Mesodermal cell (in vitro differentiated cells): ENCODE results near the gene TLX2. TPM values are rescaled to one million over a fixed set of nuclear protein-coding genes. Genes with fewer than 3 reads are reported as not detected.
A peak's percentile ranks its signal among the peaks of the same experiment; 100 is the strongest.
"Not testable (repeated sequence)": the region's sequence is repeated elsewhere in the genome, so short reads cannot be mapped to it uniquely, and the experiment has no call there.

Source experiments
- H3K27ac ChIP-seq: 2 replicates; pipeline ENCODE4 v1.7.0; 2013; ENCODE audit warnings: mild to moderate bottlenecking, low read depth, low read length, moderate library complexity; ENCODE audit not compliant: severe bottlenecking
- H3K36me3 ChIP-seq: 2 replicates; pipeline ENCODE4 v1.7.1; 2013; ENCODE audit warnings: mild to moderate bottlenecking, low read length, moderate library complexity; ENCODE audit not compliant: control insufficient read depth, insufficient read depth
- H3K4me1 ChIP-seq: one replicate; pipeline ENCODE4 v1.7.1; 2013; ENCODE audit warnings: mild to moderate bottlenecking, low read length; ENCODE audit not compliant: insufficient read depth, control insufficient read depth, poor library complexity, severe bottlenecking
- H3K4me3 ChIP-seq: 2 replicates; pipeline ENCODE4 v1.7.0; 2013; ENCODE audit warnings: low read length, control low read depth, mild to moderate bottlenecking; ENCODE audit not compliant: insufficient read depth, poor library complexity, severe bottlenecking; ENCODE audit errors: extremely low read depth
- H3K9me3 ChIP-seq: 2 replicates; pipeline ENCODE4 v1.7.1; 2013; ENCODE audit warnings: mild to moderate bottlenecking, low read length, moderate library complexity; ENCODE audit not compliant: control insufficient read depth
- WGBS, 2 experiments: methylation state at CpG; one replicate each; pipeline ENCODE4 v1.1.5; 2013; ENCODE audit warnings: missing lambda C conversion rate in 2 of 2; ENCODE audit not compliant: insufficient coverage in 2 of 2; 5-methylcytosine and 5-hydroxymethylcytosine counted together
- polyA plus RNA-seq, 2 experiments: library from polyadenylated mRNA; stranded (reverse); fragments of 50-300 nt; gene quantifications; one replicate each; pipeline ENCODE4 v1.2.3, GENCODE V29; 2013

TLX2 gene
- 0.77 TPM for polyA plus RNA-seq (2013, experiment 1 of 2)
- not detected for polyA plus RNA-seq (2013, experiment 2 of 2)

DNA sequence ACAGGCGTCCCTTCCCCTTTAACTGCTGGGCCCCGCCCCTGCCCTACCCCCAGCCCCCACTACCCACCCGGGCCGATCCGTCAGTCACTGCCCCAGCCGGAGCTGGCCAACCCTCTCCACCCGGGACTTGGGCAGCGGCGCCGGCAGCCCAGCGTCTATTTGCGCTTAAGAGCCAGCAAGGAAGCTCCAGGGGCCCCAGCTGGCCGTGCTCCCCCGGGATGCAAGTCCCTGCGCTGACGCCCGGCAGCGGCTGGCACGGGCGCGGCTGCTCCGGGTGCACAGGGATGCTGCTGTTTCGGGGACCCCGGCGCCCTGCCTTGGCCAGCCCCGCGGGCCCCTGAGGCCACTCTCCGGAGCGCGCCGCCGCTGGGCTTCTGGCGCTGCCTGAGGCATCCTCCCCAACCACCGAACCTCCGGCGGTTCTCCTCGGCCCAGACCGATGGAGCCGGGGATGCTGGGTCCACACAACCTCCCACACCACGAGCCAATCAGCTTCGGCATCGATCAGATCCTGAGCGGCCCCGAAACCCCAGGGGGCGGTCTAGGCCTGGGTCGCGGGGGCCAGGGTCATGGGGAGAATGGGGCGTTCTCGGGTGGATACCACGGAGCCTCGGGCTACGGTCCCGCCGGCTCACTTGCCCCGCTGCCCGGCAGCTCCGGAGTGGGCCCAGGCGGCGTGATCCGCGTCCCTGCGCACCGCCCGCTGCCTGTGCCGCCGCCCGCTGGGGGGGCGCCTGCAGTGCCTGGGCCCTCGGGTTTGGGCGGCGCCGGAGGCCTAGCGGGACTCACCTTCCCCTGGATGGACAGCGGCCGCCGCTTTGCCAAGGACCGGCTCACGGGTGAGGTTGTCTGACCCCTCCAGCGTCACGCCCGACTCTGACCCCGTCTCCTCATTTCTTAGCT is at the start of gene TLX2:
TSS of gene TLX2 (plus strand) at position 83 of the 903 bp plus-strand sequence. CDS start at position 440, 357 bp downstream.
- H3K4me1 ChIP-seq: peaks cover 10% of the 10 kb centered on the region
- WGBS, 2 experiments: 2 to 3% methylated on average over 50 to 53 of the region's 82 CpGs
- no peaks in the 10 kb centered on the region for H3K36me3 ChIP-seq
- peak within 1 kb of the TSS; percentile 22 for H3K4me3 ChIP-seq
- H3K27ac ChIP-seq: no peak within 1 kb of the TSS
- no peaks in the 10 kb centered on the region for H3K9me3 ChIP-seq

DNA sequence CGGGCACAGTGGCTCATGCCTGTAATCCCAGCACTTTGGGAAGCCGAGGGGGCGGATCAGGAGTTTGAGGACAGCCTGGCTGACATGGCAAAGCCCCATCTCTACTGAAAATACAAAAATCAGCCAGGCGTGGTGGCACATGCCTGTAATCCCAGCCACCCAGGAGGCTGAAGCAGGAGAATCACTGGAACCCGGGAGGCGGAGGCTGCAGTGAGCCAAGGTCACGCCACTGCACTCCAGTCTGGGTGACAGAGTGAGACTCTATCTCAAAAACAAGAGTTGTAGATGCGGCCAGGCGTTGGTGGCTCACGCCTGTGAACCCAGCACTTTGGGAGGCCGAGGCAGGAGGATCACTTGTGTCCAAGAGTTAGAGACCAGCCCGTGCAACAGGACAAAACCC is 43.5 kb upstream of the TLX2 start:
- not testable (repeated sequence) for H3K27ac ChIP-seq, H3K4me1 ChIP-seq, H3K9me3 ChIP-seq, H3K4me3 ChIP-seq
- peaks cover 17% of the 10 kb centered on the region for H3K36me3 ChIP-seq
- 89 to 96% methylated on average over 8 to 11 of the region's 12 CpGs for WGBS, 2 experiments

DNA sequence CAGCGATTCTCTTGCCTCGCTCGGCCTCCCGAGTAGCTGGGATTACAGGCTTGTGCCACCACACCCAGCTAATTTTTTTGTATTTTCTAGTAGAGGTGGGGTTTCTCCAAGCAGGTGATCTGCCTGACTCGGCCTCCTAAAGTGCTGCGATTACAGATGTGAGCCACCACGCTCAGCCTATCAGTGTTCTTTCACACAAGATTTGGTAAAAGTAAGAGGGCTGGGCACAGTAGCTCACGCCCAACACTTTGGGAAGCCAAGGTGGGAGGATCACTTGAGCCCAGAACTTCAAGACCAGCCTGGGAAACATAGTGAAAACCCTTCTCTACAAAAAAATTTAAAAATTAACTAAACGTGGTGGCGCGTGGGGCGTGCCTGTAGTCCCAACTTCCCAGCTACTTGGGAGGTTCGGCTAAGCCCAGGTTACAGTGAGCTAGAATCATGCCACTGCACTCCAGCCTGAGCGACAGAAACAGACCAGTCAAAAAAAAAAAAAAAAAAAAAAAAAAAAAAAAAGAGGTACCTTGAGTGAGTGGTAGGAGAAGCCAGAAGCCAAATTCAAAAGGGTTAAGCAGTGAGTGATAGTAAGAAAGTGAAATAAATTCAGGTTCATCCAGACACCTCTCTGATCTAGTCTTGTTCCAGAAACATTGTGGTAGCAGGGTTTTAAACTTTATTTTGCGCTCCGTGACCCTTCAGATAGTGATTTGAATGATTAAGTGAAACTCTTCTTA is 42.8 kb upstream of the TLX2 start:
- H3K36me3 ChIP-seq: peaks cover 25% of the 10 kb centered on the region
- peaks cover 7% of the 10 kb centered on the region for H3K4me1 ChIP-seq
- peak overlapping the region; percentile 79 for H3K4me3 ChIP-seq
- 82 to 93% methylated on average over 8 to 9 of the region's 16 CpGs for WGBS, 2 experiments
- no peaks in the 10 kb centered on the region for H3K9me3 ChIP-seq
- peak overlapping the region; percentile 66 for H3K27ac ChIP-seq

DNA sequence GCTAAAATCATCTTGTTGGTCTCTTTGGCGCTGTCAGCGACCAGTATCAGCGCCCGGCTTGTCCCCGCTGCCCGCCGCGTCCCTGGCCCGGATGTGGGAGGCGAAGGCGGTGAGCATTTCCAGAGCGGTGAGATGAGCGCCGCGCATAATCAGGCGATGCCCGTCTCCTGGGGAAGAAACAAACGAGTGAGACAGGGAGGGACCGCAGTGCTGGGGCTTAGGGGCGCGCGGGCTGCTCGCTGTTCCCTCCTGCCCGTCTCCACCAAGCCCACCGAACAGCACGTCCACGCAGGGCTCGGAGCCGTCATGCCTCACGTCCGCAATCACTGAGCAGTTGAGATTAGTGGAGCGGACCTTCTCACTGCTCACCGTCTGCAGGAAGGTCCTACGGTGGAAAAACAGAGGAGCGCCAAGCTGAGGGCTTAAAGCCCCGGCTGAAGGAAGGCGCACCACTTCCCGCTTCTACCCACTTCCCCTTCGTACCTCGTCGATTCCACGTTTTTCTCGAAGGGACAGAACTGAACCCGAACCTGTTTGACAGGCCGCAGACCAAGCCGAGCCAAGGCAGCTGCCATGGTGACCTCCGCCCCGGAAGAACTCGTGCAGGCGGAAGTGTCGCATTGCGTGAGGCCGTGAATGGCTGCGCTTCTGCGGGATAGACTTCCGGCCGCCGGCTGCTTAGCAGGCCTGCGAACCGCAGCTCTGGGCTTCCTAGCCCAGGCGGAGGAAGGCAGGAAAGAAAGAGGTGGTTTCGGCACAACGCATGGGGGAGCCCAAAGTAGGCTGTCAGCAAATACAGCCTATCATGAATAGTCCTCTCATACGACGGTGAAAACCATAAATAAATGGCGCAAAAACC is 41.9 kb upstream of the TLX2 start, which contains the start of gene MRPL53:
TSS of gene MRPL53 (minus strand) at position 595 of the 859 bp plus-strand sequence. CDS start at position 575, 20 bp downstream.
- Histone ChIP-seq H3K4me1 (peaks cover 7% of the 10 kb centered on the region), H3K27ac (peak within 1 kb of the TSS; percentile 66), H3K4me3 (peak within 1 kb of the TSS; percentile 79), H3K9me3 (no peaks in the 10 kb centered on the region), H3K36me3 (peaks cover 31% of the 10 kb centered on the region)
- 1 to 2% methylated on average over 36 to 64 of the region's 66 CpGs for WGBS, 2 experiments

DNA sequence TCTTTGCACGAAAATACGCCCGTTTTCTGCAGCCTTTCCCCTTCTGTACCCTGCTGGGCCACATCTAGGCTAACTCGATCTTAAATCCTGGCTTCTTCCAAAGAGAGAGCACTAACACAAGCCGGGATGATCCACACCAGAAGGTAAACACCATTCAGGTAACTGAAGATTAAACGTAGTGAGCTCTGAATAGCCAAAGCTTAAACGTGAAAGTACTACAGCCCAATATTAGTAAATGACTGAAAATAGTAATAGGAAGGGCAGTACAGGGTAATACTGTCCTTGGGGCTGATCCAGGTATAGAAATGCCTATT is 41.3 kb upstream of the TLX2 start:
- Histone ChIP-seq H3K4me1 (peaks cover 7% of the 10 kb centered on the region), H3K4me3 (peak overlapping the region; percentile 79), H3K9me3 (no peaks in the 10 kb centered on the region), H3K36me3 (peaks cover 37% of the 10 kb centered on the region), H3K27ac (peak overlapping the region; percentile 66)
- WGBS, 2 experiments: 40 to 41% methylated on average over 6 to 7 of the region's 7 CpGs

DNA sequence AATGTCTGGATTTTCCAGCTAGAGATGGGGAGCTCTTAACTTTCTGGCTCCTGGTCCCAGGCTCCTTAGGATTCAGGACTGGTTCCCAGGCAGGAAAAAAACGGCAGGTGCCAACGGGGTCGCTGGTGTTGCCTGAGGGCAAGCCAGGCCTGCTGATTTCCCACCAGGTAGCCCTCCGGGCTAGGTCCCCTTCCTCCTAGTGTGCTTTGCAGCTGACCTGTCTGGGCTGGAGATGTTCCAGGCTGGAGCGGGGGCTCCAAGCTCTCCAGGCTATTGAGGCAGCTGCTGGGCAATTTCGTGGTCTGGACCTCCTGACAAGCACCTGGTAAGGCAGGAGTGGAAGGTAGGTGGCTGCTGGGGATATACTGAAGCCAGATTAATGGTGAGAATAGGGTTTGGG is 39.8 kb upstream of the TLX2 start:
- WGBS, 2 experiments: 94 to 100% methylated on average over 6 of the region's 6 CpGs
- no peak overlapping the region for H3K27ac ChIP-seq
- peaks cover 7% of the 10 kb centered on the region for H3K4me1 ChIP-seq
- no peaks in the 10 kb centered on the region for H3K9me3 ChIP-seq
- peaks cover 49% of the 10 kb centered on the region for H3K36me3 ChIP-seq
- no peak overlapping the region for H3K4me3 ChIP-seq

DNA sequence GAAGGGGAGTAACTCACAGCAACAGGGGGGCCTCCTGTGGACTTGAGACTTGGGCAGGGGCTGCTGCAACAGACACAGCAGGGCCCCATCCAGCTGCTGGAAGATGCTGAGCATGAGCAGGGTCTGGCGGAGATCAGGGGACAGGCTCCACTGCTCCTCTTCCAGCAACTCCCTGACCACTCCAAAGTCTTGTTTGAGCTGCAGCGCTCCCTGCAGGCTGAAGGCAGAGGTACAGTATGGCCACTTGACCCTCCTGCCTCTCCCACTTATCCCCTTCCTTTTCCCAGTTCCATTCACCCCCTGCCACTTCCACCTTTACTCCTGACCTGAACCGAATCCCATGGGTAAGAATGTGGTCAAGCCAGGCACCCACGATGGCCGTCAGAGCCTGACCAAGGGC is 39.4 kb upstream of the TLX2 start:
- Histone ChIP-seq H3K4me3 (no peak overlapping the region), H3K27ac (no peak overlapping the region), H3K9me3 (no peaks in the 10 kb centered on the region), H3K4me1 (peaks cover 7% of the 10 kb centered on the region), H3K36me3 (peaks cover 50% of the 10 kb centered on the region)
- 97 to 98% methylated on average over 4 to 5 of the region's 5 CpGs for WGBS, 2 experiments

DNA sequence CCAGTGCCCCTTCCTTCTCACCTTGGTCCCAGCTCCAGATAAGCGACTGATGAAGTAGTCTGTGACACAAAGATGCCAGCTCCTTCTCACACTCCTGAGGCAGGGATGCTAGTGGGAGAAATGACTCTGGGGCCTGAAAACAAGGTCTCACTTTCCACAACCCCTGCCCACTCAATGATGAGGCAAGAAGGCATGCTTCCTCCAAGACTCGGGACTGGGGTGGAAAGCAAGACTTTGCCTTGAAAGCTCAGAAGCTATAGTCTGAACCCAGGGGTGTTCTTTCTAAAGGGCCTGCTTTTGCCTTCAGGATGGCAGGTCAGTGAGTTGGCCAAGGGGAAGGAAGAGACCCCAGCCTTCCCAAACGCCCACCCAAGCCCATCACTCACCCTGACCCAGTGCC is 32.8 kb upstream of the TLX2 start:
- 88 to 100% methylated on average over 1 to 2 of the region's 3 CpGs for WGBS, 2 experiments
- Histone ChIP-seq H3K9me3 (no peaks in the 10 kb centered on the region), H3K4me1 (peaks cover 4% of the 10 kb centered on the region), H3K27ac (no peak overlapping the region), H3K4me3 (peak overlapping the region; percentile 79), H3K36me3 (peaks cover 50% of the 10 kb centered on the region)

DNA sequence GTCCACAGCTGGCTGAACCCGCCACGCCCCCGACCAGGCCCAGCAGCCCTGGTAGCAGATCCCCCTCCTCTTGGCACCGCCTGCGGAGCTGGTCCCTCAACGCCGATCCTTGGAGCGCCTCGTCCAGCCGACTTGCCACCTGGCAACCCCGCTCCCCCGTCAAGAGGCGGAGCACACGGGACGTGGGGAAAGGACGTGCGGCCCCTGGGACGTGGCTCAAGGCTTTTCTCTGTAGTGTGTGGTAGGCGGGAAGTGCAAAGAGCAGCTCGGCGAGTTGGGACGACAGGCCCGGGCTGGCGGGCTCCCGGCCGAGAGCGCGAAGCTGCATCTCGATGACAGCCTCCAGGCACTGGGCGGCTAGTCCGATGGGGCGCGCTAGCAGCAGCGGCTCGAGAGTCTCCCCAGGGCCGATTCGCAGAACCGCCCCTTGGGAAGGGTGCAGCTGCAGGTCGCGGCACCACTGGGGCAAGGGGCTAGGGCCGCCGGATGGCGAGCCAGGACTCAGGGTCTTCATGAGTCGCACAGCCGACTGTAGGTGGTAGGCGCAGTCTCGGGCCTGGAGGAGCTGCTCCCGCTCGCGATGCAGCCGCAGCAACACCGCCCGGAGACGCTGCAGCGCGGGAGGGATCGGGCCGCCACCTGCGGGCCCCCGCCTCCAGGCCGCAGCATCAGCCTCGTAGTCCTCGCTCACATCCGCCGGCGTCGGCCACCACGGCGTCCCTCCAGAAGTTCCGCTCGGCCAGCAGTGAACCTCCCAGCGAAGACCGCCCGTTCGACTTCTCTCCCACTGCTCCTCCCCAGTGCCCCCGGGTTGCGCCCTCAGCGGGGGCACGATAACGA is 32.1 kb upstream of the TLX2 start:
- Histone ChIP-seq H3K9me3 (no peaks in the 10 kb centered on the region), H3K4me3 (peak overlapping the region; percentile 79), H3K36me3 (peaks cover 48% of the 10 kb centered on the region), H3K27ac (peak overlapping the region; percentile 81), H3K4me1 (peaks cover 4% of the 10 kb centered on the region)
- WGBS, 2 experiments: 1 to 2% methylated on average over 64 to 76 of the region's 80 CpGs
